ENCODE measurements around the gene VPREB3.

VPREB3 gene, protein sequence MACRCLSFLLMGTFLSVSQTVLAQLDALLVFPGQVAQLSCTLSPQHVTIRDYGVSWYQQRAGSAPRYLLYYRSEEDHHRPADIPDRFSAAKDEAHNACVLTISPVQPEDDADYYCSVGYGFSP

DNA sequence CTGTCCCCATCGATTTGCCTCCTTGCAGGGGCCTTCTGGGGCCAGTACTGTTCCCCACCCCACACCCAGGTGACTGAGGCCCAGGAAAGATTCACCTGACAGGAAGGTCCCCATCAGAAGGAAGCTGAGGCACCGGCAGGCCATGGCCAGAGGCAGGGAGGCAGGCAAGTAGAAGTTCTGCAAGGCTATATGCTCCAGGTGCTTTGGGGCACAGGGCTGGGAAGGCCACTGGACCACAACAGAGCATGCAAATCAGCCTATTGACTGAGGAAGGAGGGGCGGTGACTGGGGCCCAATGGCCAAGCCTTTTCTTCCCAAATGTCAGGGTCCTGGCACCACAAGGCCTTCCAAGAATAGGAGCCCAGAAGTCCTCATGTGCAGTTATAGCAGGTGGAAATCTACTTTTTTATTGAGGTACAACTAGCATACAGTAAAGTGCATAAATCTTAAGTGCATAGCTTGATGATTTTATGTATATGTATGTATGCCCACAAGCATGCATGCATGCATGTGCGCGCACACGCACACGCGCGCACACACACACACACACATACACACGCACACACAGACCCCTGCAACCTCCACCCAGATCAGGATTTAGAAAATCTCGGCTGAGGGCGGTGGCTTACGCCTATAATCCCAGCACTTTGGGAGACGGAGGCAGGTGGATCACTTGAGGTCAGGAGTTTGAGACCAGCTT lies at the start of gene VPREB3:
Gene VPREB3 (minus strand): TSS at position 206 of the 700 bp plus-strand sequence. CDS start 62 bp downstream, at position 144.
- Histone ChIP-seq H3K36me3 (no peaks in the 10 kb centered on the region), H3K4me1 (ENCODE audit: control insufficient read depth in 1 of 2, insufficient read depth in 1 of 2, low read depth in 1 of 2, low read length in 1 of 2) (peaks cover 15% of the 10 kb centered on the region in 2 experiments), H3K27me3 (no peaks in the 10 kb centered on the region), H3K27ac (no peak within 1 kb of the TSS), H3K4me3 (ENCODE audit: low read depth in 1 of 2, low read length in 1 of 2) (no peak within 1 kb of the TSS), H3K9me3 (no peaks in the 10 kb centered on the region)
- TF ChIP-seq, protein P1, sequence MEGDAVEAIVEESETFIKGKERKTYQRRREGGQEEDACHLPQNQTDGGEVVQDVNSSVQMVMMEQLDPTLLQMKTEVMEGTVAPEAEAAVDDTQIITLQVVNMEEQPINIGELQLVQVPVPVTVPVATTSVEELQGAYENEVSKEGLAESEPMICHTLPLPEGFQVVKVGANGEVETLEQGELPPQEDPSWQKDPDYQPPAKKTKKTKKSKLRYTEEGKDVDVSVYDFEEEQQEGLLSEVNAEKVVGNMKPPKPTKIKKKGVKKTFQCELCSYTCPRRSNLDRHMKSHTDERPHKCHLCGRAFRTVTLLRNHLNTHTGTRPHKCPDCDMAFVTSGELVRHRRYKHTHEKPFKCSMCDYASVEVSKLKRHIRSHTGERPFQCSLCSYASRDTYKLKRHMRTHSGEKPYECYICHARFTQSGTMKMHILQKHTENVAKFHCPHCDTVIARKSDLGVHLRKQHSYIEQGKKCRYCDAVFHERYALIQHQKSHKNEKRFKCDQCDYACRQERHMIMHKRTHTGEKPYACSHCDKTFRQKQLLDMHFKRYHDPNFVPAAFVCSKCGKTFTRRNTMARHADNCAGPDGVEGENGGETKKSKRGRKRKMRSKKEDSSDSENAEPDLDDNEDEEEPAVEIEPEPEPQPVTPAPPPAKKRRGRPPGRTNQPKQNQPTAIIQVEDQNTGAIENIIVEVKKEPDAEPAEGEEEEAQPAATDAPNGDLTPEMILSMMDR (IDR thresholded peaks at IDR 0.05): no peak

DNA sequence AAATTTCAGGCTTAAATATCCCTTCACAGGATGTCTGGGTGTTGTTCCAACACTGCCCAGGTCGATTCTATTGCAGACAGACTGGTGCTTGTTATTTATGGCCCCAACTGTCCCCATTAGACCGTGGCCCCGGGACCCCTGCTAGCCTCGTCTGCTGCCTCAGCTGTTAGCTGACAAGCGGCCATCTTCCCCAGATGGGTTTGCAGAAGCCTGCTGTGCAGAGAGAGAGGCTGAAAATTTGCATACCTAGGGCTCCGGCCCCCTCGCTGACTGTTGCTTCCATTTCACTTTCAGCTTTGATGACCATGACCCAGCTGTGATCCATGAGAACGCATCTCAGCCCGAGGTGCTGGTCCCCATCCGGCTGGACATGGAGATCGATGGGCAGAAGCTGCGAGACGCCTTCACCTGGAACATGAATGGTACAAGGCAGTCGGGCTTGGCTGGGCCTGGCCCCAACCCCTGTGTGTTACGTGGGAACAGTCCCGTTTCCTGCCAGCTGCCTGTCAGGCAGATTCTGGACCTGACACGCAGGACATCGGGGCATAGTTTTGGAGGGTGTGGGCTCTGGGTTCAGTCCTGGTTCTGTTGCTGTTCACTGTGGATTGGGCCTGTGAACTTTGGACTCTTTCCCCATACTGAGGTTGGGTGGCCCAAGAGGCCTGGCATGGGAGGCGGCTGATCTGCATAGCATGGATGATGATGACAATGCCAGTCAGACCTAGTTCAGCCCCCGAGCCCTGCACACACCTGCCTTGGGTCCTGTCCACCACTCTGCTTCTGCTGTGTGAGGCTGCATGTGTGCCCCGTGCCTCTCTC lies 49.0 kb upstream of the VPREB3 start:
- Histone ChIP-seq H3K27me3 (no peaks in the 10 kb centered on the region), H3K4me3 (ENCODE audit: low read depth in 1 of 2, low read length in 1 of 2) (no peak overlapping the region), H3K9me3 (no peaks in the 10 kb centered on the region), H3K4me1 (ENCODE audit: control insufficient read depth in 1 of 2, insufficient read depth in 1 of 2, low read depth in 1 of 2, low read length in 1 of 2) (no peaks in the 10 kb centered on the region), H3K36me3 (peaks cover 82% of the 10 kb centered on the region), H3K27ac (no peak overlapping the region)
- TF ChIP-seq, protein P1 (IDR thresholded peaks at IDR 0.05): no peak

DNA sequence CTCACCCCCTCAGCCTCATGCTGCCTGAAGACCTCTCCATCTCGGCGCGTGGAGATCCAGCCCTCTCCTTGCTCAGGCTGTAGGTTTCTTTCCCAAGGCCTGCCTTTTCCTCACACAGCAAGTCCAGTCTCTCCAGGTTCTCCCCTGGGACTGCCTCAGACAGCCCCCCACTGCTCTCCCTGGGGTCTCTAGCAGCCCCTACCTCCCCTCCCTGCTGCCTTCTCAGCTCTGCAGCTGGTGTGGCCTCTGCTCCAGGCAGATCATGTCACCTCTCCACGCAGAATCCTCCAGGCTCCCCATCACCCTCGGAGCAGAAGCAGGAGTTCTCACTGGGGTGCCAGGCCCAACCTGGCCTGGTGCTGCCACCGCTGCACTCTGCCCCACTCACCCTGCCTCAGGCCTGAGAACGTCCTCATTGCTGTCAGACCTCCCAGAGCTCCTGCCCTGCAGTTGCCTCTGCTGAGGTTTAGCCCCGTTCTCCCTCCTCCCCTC lies 47.7 kb upstream of the VPREB3 start:
- no peaks in the 10 kb centered on the region for H3K4me1 ChIP-seq (ENCODE audit: control insufficient read depth in 1 of 2, insufficient read depth in 1 of 2, low read depth in 1 of 2, low read length in 1 of 2)
- H3K27me3 ChIP-seq: no peaks in the 10 kb centered on the region
- no peaks in the 10 kb centered on the region for H3K9me3 ChIP-seq
- H3K4me3 ChIP-seq (ENCODE audit: low read depth in 1 of 2, low read length in 1 of 2): no peak overlapping the region
- H3K27ac ChIP-seq: no peak overlapping the region
- TF ChIP-seq, protein P1 (IDR thresholded peaks at IDR 0.05): no peak
- peaks cover 84% of the 10 kb centered on the region for H3K36me3 ChIP-seq

DNA sequence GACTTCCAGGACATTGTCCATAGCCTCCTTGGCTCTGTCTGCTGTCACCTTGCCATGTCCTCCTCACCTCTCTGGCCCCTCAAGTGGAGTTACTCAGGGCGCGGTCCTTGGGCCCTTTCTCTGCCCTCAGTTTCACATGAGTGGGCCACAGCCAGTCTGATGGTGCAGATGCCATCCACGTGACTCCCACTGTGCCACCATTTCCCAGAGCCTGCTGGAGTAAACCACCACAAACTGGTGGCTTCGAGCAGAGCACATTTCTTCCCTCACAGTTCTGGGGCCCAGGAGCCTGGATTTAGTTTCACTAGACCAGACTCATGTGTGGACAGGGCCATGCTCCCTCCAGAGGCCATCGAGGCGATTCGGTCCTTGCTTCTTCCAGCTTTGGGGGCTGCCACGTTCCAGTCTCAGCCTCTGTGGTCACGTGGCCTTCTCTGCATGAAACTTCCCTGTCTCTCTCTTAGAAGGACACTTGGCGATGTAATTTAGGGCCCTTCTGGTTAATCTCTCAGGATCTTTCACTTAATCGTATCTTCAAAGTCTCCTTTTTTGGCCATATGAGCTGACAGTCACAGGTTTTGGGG lies 47.1 kb upstream of the VPREB3 start:
- Histone ChIP-seq H3K36me3 (peaks cover 84% of the 10 kb centered on the region), H3K27me3 (no peaks in the 10 kb centered on the region), H3K4me1 (ENCODE audit: control insufficient read depth in 1 of 2, insufficient read depth in 1 of 2, low read depth in 1 of 2, low read length in 1 of 2) (no peaks in the 10 kb centered on the region), H3K9me3 (no peaks in the 10 kb centered on the region), H3K4me3 (ENCODE audit: low read depth in 1 of 2, low read length in 1 of 2) (no peak overlapping the region), H3K27ac (no peak overlapping the region)
- TF ChIP-seq, protein P1 (IDR thresholded peaks at IDR 0.05): no peak

Data from neutrophil (primary cell).